Measurements from ENCODE around the gene WDR91.

Gene WDR91

DNA sequence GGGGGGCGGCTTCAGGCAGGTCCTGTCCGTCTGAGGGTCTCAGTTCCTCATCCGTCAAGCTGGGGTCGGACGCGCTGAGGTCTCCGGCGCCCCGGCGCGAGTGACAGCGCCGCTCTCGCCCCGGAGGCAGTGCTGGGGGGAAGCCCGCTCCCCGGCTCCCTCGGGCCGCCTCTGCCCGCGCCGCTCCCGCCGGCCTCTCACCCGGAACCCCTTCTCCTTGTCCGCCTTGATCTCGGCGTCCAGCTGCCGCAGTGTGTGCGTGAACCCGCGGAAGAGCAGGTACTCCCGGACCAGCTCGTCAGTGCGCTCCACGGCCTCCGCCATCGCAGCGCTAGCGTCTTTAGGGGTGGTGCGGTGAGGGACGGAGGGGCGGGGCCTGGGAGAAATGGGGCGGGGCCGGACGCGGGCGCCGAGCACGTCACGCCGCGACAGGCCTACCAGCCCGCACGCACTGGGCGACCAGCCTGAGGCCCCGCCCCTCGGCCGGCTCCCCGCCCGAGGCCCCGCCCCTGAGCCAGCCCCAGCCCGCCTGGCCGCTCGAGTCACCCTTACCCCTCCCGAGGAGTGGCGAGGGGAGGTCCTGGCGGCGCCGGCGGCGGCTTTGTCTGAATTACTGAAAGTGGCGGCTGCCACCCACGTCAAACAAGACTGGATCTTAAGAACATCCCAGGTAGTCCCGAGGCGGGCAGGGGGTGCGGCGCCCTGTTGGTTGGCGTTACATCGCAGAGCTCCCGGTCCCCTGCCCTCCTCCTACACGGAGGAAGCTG, at the start of gene WDR91:
TSS of gene WDR91 (minus strand) at position 348 of the 767 bp plus-strand sequence. CDS start at position 324, 24 bp downstream.
- Histone ChIP-seq H3K4me3 (ENCODE audit: low read length) (peak within 1 kb of the TSS; percentile 97), H3K27ac (ENCODE audit: low read depth, low read length) (peak within 1 kb of the TSS; percentile 95), H3K27me3 (ENCODE audit: control insufficient read depth, insufficient read depth, low read length) (no peaks in the 10 kb centered on the region), H3K9ac (ENCODE audit: low read length) (peak within 1 kb of the TSS; percentile 97), H3K4me1 (ENCODE audit: control insufficient read depth, insufficient read depth, low read length) (peaks cover 3% of the 10 kb centered on the region), H3K36me3 (ENCODE audit: control insufficient read depth, insufficient read depth, low read length) (peaks cover 2% of the 10 kb centered on the region)

DNA sequence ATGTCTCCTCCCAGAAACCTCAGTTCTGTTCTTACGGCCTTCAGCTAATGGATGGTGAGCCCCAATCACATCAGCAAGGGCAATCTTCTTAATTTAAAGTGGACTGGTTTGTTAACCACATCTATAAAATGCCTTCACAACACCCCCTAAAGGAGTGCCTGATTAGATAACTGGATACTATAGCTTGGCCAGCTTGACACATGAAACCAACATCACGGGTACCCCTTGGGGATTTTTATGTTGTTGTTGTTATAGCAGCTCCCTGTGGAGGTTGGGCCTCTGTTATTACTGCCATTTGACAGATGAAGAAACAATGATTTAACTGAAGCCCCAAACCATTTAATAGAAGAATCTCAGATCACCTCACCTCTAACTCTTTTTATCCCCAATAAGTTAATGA, 49.1 kb upstream of the WDR91 start:
- H3K9ac ChIP-seq (ENCODE audit: low read length) = no peak overlapping the region

DNA sequence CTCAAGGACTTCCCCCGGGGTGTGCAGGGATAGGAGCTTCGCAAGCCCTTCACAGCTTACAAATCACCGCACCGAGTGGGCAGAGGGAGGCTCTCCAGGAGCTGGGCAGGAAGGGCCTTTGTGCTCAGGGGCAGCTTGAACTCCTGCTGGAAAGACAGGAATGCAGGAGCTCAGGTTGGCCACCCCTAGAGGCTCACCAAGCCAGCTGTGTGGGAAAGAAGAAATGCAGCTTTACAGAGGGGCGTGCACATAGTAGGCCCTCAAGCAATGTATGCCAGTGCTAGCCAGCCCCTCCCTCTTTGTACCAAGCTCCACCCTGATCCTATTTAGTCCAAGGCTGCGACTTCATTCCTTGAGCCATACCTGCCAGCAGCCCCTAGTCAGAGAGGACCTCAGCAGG, 48.4 kb upstream of the WDR91 start:
- no peaks in the 10 kb centered on the region for H3K36me3 ChIP-seq (ENCODE audit: control insufficient read depth, insufficient read depth, low read length)
- no peak overlapping the region for H3K27ac ChIP-seq (ENCODE audit: low read depth, low read length)
- no peak overlapping the region for H3K4me3 ChIP-seq (ENCODE audit: low read length)
- H3K4me1 ChIP-seq (ENCODE audit: control insufficient read depth, insufficient read depth, low read length) = peaks cover 11% of the 10 kb centered on the region
- H3K9ac ChIP-seq (ENCODE audit: low read length) = no peak overlapping the region
- no peaks in the 10 kb centered on the region for H3K27me3 ChIP-seq (ENCODE audit: control insufficient read depth, insufficient read depth, low read length)

More for the DNA sequence above, 49.1 kb upstream of the WDR91 start:
- Histone ChIP-seq H3K4me1 (ENCODE audit: control insufficient read depth, insufficient read depth, low read length) (peaks cover 6% of the 10 kb centered on the region), H3K27ac (ENCODE audit: low read depth, low read length) (no peak overlapping the region), H3K36me3 (ENCODE audit: control insufficient read depth, insufficient read depth, low read length) (no peaks in the 10 kb centered on the region), H3K27me3 (ENCODE audit: control insufficient read depth, insufficient read depth, low read length) (no peaks in the 10 kb centered on the region), H3K4me3 (ENCODE audit: low read length) (no peak overlapping the region)

DNA sequence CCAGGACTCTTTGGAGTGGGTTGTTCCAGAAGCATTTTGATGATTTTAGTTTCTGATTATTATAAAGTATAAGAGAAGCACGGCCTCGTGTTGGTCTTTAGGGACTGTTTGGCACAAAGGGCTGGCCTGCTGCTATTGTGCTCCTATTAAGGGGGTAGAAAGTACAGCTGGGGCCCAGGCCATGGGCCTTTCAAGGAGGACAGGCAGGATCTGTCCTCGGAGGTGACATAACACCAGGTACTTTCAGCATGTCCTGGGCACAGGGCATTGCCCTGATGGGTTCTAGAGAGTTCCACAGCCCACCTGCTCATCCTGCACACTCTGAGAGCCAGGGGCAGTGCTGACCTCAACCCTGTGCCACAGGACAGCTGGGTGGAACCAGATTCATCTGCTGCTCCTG, 47.3 kb upstream of the WDR91 start:
- Histone ChIP-seq H3K4me1 (ENCODE audit: control insufficient read depth, insufficient read depth, low read length) (peaks cover 20% of the 10 kb centered on the region), H3K9ac (ENCODE audit: low read length) (no peak overlapping the region), H3K4me3 (ENCODE audit: low read length) (no peak overlapping the region), H3K27me3 (ENCODE audit: control insufficient read depth, insufficient read depth, low read length) (no peaks in the 10 kb centered on the region), H3K36me3 (ENCODE audit: control insufficient read depth, insufficient read depth, low read length) (no peaks in the 10 kb centered on the region), H3K27ac (ENCODE audit: low read depth, low read length) (no peak overlapping the region)

DNA sequence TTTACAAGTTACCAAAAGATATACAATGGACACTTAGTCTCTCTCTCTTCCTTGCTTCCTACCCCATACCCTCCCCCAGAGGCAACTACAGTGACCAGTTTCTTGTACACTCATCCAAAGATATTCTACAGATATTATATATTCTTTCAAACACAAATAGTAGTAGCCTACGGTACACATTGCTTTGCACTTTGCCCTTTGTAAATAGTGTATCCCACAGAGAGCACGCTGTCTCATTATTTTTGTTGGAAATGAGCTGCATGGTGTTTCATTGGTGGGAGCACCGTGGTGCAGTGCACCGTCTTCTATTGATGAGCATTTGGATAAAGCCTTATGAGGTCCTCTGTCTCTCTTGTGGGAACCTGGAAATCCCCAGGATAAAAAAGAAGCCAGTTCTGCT, 46.5 kb upstream of the WDR91 start:
- Histone ChIP-seq H3K36me3 (ENCODE audit: control insufficient read depth, insufficient read depth, low read length) (no peaks in the 10 kb centered on the region), H3K27ac (ENCODE audit: low read depth, low read length) (no peak overlapping the region)

DNA sequence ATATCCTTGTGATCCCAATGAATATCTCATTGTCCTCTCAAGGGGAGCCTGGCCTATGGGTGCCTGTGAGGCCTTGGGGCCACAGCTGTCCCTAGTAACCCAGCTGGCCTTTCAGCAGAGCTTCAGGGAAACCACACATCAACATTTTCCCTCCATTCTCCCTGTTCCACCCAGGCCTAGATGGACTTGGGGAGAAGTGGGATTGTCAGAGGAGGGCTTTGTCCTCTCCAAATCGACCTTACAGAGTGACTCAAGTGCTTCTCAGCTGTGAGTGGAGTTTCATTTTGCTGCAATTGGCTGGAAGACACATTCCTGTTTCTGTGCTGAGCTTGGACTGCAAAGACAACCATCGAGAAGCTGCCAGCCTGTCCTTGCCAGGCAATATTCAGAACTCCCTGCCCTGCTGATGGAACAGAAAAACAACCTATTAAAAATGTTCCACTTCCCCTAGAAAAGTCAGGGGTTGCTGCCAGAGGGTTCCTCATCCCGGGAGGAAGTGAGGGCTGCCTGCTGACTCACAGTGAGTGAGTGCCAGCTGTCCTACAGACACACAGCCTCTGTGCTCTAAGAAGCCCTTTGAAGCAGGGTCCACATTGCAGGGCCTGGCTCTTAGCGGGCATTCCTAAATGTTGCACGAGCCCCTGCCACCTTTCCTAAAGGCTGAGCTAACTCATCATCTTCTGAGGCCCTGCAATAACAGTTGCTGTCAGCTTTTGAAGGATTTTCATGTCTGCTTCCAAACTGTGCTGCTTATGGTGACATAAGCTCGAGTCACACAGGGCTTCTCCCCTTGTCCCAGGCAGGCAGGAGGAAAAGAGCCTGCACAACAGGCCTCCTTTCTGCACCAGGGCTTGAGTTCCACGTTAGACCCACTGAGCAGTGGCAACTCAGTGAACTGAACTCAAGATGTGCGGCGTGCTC, 42.8 kb upstream of the WDR91 start:
- Histone ChIP-seq H3K27me3 (ENCODE audit: control insufficient read depth, insufficient read depth, low read length) (no peaks in the 10 kb centered on the region), H3K4me1 (ENCODE audit: control insufficient read depth, insufficient read depth, low read length) (peaks cover 15% of the 10 kb centered on the region), H3K36me3 (ENCODE audit: control insufficient read depth, insufficient read depth, low read length) (no peaks in the 10 kb centered on the region), H3K27ac (ENCODE audit: low read depth, low read length) (peak overlapping the region; percentile 81), H3K4me3 (ENCODE audit: low read length) (no peak overlapping the region), H3K9ac (ENCODE audit: low read length) (no peak overlapping the region)

More for the DNA sequence above, 46.5 kb upstream of the WDR91 start:
- H3K4me1 ChIP-seq (ENCODE audit: control insufficient read depth, insufficient read depth, low read length) = peaks cover 21% of the 10 kb centered on the region
- H3K27me3 ChIP-seq (ENCODE audit: control insufficient read depth, insufficient read depth, low read length) = no peaks in the 10 kb centered on the region
- no peak overlapping the region for H3K9ac ChIP-seq (ENCODE audit: low read length)
- H3K4me3 ChIP-seq (ENCODE audit: low read length) = no peak overlapping the region

DNA sequence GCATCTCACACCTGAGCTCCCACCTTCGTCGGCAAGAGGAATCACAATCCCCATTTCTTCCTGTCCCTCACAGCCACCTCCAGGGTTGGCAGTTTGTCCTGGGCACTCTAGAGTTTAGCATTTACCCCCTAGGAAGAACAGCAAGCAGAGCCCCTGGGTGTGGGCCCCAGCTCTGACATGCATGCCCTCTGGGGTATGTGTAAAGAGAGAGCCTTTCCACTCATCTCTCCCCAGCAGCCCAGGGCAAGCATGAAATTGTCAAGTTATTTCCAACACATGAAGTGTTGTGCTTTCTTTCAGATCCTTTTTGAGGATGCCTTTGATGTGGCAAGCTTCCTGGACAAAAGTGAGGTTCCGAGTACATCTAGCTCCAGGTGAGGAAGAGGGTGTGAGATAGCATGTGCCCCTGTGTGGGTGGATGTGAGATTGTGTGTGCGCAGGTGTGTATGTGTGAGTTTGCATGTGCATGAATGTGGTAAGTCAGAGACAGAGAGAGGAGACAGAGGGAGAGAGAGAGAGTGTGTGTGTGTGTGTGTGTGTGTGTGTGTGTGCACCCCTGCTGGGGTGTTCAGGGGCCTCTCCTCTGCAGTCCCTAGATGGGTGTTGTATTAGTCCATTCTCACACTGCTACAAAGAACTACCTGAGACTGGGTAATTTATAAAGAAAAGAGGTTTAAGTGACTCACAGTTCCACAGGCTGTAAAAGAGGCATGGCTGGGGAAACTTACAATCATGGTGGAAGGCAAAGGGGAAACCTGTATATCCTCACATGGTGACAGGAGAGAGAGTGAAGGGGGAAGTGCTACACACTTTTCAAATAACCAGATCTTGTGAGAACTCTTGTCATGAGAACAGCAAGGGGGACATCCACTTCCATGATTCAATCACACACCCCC, 40.4 kb upstream of the WDR91 start:
- Histone ChIP-seq H3K27ac (ENCODE audit: low read depth, low read length) (no peak overlapping the region), H3K4me3 (ENCODE audit: low read length) (no peak overlapping the region), H3K9ac (ENCODE audit: low read length) (no peak overlapping the region), H3K36me3 (ENCODE audit: control insufficient read depth, insufficient read depth, low read length) (no peaks in the 10 kb centered on the region), H3K27me3 (ENCODE audit: control insufficient read depth, insufficient read depth, low read length) (no peaks in the 10 kb centered on the region), H3K4me1 (ENCODE audit: control insufficient read depth, insufficient read depth, low read length) (peaks cover 15% of the 10 kb centered on the region)

DNA sequence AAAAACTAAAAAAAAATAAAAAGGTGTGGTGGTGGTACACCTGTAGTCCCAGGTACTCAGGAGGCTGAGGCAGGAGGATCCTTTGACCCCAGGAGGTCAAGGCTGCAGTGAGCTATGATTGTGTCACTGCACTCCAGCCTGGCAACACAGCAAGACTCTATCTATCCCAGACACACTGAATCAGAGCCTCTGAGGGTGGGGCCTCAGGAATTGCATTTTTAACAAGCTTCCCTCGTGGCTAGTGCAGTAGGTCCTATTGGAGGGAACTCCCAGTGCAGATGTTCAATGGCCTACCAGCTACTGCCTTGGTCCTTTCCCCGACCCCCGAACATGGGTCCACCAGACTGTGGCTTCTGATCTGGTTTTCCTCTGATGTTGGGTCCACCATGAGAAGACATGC, 37.2 kb upstream of the WDR91 start:
- H3K4me3 ChIP-seq (ENCODE audit: low read length) = no peak overlapping the region
- H3K27me3 ChIP-seq (ENCODE audit: control insufficient read depth, insufficient read depth, low read length) = no peaks in the 10 kb centered on the region
- no peaks in the 10 kb centered on the region for H3K36me3 ChIP-seq (ENCODE audit: control insufficient read depth, insufficient read depth, low read length)
- H3K9ac ChIP-seq (ENCODE audit: low read length) = no peak overlapping the region
- no peak overlapping the region for H3K27ac ChIP-seq (ENCODE audit: low read depth, low read length)
- peaks cover under 1% of the 10 kb centered on the region for H3K4me1 ChIP-seq (ENCODE audit: control insufficient read depth, insufficient read depth, low read length)

DNA sequence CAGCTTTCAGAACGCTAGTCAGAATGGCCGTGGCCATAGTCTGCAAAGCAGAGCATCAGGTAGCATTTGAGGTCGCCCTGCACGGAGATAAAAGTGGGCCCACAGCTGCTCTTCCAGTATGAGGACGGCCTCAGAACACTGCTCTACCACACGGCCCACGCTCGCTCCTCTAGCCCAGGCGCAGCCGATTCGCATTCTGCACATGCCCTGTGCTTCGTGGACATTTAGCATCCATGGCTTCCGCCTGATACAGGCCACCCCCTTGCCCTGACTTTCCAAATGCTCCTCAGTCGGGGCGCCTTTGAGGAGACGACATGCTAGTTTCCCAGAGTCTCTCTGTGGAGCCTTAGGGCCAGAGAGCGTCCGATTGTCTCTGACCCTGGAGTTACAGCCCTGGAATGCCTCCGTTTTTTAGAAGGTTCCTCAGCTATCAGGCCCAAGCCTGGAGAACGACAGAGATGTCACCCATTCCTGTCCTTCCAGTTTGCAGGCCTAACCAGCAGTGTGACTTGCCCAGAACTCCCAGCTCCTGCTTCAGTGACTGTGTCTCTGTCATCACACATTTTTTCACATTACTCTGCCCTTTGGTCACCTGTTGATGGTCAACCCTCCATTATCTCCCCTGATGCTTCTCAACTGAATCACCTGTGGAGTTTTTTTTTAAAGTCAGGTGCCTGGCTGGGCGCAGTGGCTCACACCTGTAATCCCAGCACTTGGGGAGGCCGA, 36.6 kb upstream of the WDR91 start:
- no peak overlapping the region for H3K4me3 ChIP-seq (ENCODE audit: low read length)
- no peaks in the 10 kb centered on the region for H3K27me3 ChIP-seq (ENCODE audit: control insufficient read depth, insufficient read depth, low read length)
- H3K9ac ChIP-seq (ENCODE audit: low read length) = no peak overlapping the region
- no peaks in the 10 kb centered on the region for H3K4me1 ChIP-seq (ENCODE audit: control insufficient read depth, insufficient read depth, low read length)
- H3K27ac ChIP-seq (ENCODE audit: low read depth, low read length) = no peak overlapping the region
- no peaks in the 10 kb centered on the region for H3K36me3 ChIP-seq (ENCODE audit: control insufficient read depth, insufficient read depth, low read length)

DNA sequence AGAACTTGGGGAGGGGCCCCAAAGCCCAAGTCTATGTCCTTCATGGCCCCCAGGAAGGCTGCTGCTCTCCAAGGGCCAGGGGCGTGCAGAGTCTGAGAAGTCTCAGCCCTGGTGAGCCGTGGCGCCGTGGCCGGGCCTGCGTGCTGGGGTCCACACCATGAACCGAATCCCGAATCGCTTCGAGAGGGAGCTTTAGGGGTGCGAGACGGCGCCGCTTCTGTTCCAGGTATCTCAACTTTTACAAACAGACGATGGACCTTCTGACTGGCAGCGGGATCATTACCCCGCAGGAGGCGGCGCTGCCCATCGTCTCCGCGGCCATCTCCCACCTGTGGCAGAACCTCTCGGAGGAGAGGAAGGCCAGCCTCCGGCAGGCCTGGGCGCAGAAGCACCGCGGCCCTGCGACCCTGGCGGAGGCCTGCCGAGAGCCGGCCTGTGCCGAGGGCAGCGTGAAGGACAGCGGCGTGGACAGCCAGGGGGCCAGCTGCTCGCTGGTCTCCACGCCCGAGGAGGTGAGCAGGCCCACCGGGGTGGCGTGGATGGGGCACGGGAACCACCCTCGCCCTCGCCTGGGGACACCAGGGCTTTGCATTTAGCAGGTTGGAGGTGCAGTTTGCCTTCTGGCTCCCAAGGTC, 35.0 kb upstream of the WDR91 start:
- H3K27me3 ChIP-seq (ENCODE audit: control insufficient read depth, insufficient read depth, low read length) = no peaks in the 10 kb centered on the region
- no peaks in the 10 kb centered on the region for H3K4me1 ChIP-seq (ENCODE audit: control insufficient read depth, insufficient read depth, low read length)
- no peak overlapping the region for H3K27ac ChIP-seq (ENCODE audit: low read depth, low read length)
- H3K9ac ChIP-seq (ENCODE audit: low read length) = no peak overlapping the region
- no peaks in the 10 kb centered on the region for H3K36me3 ChIP-seq (ENCODE audit: control insufficient read depth, insufficient read depth, low read length)
- no peak overlapping the region for H3K4me3 ChIP-seq (ENCODE audit: low read length)
